NCI-H1694 (cell line): ENCODE data around the gene ID2.

Experiments used
- DNase-seq: peaks from one replicate; lab custom pipeline; 2025; lab: John Stamatoyannopoulos, UW

The ID2 gene

DNA sequence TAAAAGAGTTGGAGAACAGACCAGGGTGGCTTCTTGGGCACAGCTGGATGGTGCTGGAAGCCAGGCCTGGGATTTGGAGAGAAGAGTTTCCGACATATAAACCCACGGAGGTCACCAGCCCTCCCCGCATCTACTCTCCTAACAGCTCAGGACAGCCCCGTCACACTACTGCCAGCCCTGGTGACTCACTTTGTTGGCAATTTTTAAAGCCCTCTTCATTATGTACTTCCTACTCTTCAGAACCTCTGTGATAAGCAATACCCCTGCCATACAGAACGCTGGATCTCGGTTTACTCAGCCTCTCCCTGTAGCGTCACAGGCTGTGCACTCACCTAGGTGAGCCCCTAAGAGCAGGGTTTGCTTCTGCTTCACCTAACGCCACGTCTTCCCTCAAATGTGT lies 48.1 kb downstream of the ID2 start:
- DNase-seq, result no peak

DNA sequence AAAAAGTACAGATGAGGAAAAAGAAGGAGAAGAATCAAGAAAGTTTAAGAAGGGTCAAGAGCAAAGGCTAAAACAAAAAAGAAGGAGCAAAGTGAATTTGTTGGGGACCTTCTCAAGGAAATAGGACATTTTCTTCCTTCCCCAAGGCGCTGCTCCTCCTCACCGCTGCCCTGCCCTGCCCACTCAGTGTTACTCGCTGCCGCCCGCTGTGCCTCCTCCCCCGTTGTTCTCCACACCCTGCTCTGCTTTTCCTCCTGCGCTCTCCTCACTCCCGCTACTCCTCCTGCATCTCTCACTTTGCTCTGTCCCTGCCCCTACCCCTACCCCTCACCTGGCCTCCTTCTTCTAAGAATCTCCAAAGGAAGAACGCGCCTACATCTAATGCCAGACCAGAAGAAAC lies 50.7 kb downstream of the ID2 start:
- no peak for DNase-seq
